ENCODE measurements around the gene TPSD1.
"Not testable (repeated sequence)": the region's sequence is repeated elsewhere in the genome, so short reads cannot be mapped to it uniquely, and the experiment has no call there.

The TPSD1 gene

DNA sequence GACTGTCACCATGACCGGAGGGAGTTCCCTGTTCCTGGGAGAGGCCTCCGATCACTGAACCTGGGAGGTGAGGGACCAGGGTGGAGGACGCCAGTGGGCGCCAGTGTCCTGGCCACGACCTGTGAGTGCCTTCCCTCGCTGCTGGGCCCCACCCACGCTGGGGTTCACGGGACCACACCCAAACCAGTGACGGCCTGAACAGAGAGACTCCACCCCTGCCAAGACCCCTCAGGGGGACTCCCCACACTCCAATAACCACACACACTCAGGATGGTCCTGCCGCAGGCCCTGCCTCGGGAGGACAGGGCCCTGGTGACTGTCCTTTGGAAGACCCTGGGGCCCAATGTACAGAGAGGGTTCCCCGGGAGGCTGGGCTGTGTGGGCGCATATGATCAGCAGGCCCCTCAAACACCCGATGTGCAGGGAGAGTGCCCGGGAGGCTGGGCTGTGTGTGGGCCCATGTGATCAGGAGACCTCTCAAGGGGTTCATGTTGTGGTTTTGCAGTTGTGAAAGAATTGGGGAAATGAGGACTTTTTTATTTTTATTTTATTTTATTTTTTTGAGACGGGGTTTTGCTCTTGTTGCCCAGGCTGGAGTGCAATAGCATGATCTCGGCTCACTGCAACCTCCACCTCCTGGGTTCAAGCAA lies 26.6 kb downstream of the TPSD1 start:
- no peak for DNase-seq

DNA sequence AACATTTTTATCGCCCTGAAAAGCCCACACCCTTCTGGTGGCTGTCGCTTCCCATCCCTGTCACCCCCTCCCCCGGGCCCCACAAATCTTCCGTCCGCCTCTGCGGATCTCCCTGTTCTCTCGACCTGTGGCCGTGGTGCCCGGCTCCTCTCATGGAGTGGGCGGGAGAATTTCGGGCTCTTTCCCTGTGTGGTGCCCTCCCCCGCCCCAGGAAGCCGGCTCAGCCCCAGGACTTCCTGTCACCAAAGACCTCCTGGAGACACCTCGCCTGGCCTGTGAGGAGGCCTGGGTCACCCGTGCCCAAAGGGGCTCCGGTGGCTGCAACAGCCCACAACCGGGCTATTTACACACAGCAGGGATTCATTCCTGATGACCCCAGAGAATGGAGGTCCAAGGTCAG lies 27.4 kb downstream of the TPSD1 start:
- no peak for DNase-seq

DNA sequence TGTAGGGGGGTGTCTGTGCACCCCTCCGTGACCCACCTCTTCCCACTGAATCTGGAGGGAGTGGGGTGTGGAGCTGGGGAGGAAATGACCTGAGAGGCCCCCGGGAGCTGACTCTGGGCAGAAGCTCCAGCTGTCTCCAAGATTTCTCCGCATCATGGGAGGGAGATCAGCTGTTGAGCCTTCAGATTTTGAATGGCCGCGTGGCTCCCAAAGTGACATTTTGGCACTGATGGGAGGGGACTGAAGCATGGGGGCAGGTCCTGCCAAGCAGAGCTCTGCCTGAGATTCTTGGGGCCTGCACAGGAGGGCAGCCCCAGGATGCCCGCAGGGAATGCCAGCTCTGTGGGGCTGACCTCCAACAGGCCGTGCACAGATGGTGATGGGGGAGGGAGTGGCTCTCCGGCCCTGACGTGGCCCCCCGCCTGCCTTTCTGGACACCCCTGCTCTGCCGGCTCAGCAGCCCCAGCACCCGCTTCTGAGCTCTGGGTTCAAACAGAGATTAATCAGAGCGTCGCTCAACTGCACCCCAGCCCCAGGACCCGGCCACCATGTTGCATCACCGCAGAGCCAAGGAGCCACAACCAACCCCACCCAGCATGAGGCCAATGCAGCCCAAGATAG lies 28.2 kb downstream of the TPSD1 start:
- DNase-seq: no peak

DNA sequence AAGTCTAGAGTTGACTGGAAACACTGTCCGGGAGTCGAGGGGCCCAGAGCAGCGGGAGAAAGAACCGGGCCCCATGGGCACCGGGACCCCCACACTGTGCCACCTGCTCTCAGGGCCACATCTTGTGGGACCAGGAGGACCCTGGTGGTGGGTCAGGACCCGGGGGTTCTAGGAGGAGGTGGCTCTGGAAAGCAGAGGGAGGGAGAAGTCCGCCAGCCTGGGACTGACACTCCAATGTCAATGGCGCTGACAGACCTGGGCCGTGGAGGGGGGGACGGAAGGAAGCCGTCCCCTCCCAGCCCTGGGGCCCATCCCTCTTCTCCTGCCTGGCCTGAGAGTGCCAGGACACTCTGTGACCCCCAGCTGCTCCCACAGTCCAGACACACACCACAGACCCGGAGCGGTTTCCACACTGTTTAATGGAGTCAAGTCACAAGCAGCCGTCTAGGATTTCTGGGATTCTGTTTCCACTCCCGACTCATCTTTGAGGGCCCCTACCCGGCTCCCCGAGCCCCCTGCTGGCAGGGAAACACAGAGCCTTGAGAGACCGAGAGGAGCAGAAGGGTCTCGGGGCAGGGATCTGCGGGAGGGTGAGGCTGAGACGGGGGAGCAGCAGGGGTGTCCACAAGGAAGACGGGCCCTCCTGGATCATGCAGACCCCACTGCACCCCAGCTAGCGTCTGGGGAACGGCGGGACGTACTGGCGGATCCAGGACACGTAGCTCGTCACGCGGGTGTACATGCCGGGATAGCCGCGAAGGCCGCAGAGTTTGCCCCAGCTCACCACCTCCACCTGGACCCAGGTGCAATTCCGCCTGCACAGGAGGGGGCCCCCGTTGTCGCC lies 30.0 kb downstream of the TPSD1 start:
- DNase-seq: no peak

DNA sequence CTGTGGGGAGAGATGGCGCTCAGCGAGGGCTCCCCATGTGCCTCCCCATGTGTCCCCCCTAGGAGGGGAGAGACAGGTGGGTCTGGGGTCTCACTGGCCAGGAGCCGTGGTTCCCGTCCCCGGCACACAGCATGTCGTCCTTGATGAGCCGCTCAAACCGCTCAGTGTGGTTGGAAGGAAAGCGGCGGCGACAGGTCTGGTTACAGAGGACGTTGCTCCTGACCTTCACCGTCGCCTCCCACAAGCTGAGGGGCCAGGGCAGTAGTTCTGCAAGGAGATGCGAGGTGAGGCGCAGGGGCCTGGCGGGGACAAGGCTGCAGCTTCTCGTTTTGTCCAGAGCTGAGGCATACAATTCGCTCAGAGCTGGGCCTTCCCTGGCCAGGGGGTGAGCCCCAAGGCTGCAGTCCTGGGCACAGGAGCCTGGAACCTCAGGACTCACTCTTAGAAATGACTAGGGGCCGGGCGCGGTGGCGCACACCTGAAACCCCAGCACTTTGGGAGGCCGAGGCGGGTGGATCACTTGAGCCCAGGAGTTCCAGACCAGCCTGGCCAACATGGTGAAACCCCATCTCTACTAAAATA lies 30.7 kb downstream of the TPSD1 start:
- DNase-seq: no peak

DNA sequence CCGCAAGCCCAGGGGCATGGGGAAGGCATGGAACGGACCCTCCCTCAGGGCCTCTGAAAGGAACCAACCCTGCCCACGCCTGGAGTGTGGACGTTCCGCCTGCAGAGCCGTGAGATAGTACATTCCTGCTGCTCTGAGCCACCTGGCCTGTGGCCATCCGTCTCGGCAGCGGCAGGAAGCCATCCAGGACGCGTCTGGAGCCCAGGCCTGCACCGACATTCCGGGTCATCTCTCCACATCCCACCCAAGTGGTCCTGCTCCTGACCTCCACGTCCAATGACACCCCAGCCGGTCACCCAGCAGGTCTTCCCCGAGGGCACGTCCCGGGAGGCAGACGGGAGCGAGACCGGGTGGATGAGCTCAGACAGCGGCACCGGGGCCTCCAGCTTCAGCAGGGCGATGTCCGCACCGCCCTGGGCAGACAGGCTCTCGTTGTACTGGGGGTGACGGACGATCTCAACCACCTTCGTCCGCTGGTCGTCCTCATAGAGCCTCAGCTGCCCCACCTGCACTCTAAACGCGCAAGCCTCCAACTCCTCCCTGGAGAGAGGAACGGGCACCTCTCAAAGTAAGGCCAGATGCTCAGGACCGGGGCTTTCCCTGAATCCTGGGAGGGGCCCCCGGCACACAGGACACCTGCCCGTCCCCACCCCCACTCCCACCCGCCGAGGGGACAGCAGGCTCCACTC lies 32.3 kb downstream of the TPSD1 start:
- DNase-seq: no peak

DNA sequence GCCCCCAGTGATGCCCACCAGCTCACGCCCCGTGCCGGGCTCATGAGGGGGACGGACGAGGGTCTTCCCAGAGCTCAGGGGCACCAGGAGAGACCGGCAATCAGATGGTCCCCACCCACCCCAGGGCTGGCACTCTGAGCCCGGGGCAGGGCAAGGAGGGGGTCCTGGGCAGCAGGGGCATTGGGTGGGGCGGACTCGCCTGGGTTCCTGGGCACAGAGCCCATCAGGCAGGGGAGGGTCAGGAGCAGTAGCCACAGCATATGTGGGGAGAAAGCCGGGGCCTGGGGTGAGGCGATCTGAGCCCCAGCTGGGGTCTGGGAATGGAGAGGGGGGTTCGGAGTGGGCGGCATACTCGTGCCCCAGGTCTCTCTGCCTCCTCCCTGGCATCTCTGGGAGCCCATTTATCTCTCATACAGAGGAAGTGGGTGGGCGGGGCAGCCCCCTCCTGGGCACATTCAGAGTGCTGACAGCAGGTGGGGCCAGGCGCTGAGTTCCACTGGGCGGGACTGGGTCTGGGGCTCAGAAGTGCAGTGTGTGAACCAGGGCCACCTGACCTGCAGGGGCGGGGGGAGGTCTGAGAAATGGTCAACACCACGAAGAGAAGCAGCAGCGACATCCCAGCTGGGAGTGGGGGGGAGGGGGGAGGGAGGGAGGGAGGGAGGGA lies 33.1 kb downstream of the TPSD1 start:
- no peak for DNase-seq

DNA sequence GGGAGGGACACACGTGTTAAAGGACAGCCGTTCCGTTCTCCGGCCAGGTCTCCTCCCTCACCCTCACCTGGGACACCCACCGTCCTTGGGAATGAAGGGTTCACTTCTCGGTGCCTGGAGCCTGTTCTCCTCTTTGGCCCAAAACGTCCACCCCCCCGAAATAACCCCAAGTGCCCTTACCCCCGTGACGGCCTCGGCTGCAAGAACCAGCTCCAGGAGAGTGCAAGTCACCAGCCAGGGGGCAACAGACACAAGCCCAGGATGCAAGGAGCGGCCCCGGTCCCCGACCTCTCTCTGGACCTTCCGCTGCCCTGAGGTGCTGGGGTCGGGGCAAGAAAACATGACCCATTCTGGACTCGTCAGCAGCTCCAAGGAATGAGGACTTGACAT lies 33.6 kb downstream of the TPSD1 start:
- DNase-seq: no peak

DNA sequence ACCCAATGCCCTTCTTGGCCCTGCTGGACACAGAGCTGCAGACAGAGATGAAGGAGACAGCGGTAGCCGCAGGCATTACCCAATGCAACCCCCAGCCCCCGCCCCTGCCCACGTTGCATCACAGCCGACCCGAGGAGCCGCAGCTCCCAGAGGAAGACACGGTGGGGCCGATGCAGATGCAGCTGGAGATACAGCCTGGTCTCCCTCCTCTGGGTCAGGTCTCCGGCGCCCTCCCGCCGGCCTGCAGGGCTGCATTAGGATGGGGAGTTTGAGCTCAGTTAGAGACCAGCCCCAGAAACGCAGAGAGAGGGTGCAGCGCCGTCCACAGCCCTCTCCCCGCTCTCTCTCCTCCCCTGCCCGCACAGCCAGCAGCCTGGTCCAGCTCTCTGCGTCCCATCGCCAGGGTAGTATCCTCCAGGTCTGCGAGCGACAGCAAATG lies 34.2 kb downstream of the TPSD1 start:
- DNase-seq: no peak

DNA sequence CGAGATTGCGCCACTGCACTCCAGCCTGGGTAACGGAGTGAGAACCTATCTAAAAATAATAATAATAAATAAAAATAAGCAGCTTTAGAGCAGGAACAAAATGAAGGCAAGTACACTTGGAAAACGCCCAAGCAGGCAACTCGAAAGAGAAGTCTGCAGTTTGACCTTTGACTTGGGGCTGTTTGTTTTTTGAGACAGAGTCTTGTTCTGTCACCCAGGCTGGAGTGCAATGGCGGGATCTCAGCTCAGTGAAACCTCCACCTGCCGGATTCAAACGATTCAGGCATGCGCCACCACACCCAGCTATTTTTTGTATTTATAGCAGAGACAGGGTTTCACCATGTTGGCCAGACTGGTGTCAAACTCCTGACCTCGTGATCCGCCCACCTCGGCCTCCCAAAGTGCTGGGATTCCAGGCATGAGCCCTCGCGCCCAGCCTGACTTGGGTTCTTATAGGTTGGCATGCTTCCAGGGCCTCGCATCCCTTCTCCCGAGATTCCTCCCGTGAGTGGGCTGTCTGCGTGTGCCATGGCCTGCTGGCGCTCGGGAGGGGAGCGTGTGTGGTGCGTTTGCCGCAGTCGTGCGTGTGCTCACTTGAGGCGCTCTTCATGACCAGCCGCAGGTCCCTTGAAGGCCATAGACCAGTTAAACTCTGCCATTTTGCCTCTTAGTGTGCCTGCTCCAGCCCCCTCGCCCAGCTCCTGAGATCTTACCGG lies 35.1 kb downstream of the TPSD1 start:
- no peak for DNase-seq

DNA sequence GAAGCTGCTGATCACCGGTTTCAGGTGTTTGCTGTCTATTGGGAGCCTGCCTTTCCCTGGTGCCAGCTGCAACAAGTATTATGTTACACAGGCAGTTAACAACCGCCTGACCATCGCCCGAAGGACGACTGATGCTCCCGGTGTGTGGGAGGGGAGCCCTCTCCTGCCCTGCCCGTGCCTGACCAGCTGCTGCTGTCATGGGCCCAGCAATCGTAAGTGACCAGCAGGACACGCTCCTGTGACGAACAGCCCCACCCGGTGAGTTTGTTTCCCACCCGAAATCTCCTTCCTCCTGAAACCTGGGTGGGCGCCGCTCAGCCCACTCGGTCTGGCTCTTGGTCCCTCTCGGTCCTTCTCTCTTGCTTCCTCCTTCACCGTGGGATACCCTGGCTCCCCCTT lies 35.7 kb downstream of the TPSD1 start:
- DNase-seq: no peak

DNA sequence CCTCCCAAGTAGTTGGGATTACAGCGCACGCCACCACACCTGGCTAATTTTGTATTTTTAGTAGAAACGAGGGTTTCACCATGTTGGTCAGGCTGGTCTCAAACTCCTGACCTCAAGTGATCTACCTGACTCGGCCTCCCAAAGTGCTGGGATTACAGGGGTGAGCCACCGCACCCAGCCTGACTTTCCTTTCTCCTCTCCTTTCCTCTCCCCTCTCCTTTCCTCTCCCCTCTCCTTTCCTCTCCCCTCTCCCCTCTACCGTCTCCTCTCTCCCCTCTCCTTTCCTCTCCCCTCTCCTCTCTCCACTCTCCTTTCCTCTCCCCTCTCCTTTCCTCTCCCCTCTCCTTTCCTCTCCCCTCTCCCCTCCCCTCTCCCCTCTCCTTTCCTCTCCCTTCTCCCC lies 36.3 kb downstream of the TPSD1 start:
- DNase-seq: not testable (repeated sequence)

DNA sequence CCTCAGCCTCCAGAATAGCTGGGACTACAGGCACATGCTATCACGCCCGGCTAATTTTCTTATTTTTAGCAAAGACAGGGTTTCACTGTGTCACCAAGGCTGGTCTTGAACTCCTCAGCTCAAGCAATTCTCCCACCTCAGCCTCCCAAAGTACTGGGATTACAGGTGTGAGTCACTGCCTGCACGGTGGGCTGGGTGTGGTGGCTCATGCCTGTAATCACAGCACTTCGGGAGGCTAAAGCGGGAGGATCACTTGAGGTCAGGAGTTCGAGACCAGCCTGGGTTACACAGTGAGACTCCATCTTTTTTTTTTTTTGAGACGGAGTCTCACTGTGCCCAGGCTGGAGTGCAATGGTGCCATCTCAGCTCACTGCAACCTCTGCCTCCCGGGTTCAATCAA lies 36.9 kb downstream of the TPSD1 start:
- DNase-seq: not testable (repeated sequence)

DNA sequence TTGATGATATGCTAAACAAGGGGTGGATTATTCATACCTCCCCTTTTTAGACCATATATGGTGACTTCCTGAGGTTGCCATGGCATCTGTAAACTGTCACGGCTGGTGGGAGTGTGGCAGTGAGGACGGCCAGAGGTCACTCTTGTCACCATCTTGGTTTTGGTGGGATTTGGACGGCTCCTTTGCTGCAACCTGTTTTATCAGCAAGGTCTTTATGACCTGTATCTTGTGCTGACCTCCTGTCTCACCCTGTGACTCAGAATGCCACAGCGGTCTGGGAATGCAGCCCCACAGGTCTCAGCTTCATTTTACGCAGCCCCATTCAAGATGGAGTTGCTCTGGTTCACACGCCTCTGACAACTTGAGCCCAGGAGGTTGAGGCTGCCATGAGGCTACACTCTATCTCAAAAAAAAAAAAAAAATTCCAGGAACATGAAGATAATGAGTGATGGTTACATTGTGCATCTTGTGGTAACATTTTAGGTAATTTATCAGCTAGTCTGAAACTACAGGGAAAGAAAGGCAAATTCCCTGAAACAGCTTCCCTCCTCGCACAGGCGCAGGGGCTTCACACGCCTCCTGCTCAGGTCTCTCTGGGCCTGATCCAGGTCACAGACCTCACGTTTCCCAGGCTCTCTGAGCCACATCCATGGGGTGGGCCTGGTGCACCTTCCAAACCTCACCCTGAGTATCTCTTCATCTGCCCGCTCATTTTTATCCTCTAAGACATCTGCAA lies 38.2 kb downstream of the TPSD1 start:
- no peak for DNase-seq

DNA sequence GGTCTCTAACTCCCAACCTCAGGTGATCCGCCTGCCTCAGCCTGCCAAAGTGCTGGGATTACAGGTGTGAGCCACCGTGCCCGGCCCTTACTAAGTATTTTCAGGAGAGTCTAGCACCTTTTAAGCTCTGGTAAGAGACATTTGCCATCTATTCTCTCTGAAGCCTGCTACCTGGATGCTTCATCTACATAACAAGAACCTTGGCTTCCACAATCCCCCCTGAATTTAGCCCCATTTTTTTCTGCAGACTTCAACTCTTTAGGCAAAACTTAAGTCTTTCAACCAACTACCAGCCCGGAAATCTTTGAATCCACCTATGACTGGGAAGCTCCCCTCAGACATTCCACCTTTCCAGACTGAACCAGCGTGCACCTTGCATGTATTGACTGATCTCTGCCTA lies 39.6 kb downstream of the TPSD1 start:
- DNase-seq: no peak

DNA sequence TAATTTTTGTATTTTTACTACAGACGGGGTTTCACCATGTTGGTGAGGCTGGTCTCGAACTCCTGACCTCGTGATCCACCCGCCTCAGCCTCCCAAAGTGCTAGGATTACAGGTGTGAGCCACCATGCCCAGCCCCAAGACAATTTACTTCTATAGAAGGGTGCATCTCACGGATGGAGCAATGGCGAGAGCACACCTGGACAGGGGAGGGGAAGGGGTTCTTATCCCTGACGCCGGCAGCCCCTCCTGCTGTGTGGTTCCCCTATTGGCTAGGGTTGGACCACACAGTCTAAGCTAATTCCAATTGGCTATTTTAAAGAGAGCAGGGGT lies 40.8 kb downstream of the TPSD1 start:
- DNase-seq: not testable (repeated sequence)

DNA sequence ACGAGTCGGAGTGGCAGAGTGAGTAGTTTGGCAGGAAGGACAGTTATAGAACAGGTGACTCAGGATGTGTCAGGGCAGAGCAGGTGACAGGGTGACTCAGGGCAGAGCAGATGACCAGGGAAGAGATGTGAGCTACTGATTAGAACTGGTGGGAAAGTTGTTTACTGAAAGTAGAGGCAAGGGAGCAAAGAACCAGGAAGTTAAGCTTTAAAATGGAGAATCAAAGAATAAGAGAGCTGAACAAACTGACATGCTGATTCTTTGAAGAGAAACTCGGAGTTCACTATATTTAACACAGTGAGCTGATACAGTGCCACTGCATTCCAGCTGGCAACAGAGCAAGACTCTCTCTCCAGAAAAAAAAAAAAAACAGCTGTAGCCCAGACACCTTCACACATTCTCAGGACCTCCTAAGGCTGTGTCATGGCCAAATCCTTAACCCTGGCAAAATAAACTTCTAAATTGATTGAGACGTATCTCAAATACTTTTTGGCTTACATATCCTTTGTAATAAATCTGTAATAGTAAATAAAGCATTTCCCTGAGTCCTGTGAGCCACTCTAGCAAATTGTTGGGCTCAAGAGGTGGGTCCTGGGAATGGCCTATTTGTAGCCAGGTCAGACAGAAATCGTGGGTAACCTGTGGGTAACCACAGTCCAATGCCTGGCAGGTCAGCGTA lies 41.3 kb downstream of the TPSD1 start:
- no peak for DNase-seq

DNA sequence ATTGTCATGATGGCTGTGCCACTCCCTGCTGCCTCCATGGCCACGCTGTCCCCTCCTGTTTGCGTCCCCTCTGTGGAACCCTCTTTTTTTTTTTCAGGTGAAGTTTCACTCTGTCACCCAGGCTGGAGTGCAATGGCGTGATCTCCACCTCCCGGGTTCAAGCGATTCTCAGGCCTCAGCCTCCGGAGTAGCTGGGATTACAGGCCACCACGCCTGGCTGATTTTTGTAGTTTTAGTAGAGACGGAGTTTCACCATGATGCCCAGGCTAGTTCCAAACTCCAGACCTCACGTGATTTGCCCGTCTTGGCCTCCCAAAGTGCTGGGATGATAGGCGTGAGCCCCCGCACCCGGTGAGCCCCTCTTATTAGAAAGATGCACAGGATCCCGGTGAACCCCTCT lies 42.5 kb downstream of the TPSD1 start:
- DNase-seq: no peak

DNA sequence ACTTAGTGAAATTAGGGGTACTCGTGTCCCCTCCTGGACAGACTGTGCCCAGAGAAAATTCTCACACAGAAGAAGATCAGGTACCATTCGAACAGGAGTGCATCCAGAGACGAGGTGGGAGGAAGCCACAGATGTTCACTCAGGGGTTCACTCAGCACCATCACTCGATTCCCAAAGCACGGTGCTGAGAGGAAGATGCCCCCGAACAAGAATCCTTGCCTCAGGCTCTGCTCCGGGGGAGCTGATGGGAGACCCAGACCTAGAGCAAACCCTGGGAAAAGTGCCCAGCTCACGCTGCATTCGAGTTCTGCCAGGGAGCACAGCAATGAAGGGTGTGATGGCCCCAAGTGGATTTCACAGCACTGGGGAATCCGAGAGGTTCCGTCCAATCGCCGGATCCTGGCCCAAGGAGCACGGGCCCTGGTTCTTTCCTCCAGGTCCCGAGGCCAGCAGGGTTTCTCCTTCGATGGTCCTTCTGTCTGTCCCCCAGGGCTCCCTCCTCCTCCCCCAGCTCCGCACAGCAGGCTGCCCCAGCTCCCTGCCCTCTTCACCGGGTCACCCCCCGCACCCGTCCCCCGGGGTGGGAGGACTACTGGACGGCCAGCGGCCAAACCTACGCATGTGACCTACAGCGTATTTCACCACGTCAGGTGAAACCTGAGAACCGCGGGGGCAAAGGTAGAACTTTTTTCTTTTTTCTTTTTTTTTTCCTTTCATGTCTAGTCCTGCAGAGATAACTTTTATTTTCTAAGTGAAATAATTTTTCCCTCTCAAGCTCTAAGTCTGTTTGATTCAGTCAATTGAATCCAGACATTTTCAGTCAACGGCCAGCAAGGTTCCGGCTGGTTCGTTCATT lies 43.4 kb downstream of the TPSD1 start:
- DNase-seq: no peak
